ENCODE results near the gene TSFM.

- TF ChIP-seq EZH2 (IDR thresholded peaks at IDR 0.05; ENCODE audit: borderline replicate concordance, low read depth, low read length, severe bottlenecking) (no peak), CTCF (IDR thresholded peaks at IDR 0.05; ENCODE audit: borderline replicate concordance, extremely low read depth, low read length, poor library complexity, severe bottlenecking) (no peak)
These were observed 21.1 kb upstream of the TSFM start for GRCh38 chr12:57761391-57761998.
